Upper lobe of left lung (tissue), 4 donors: Measurements from ENCODE around the gene NTPCR.

ENCODE experiments used
- CTCF ChIP-seq, 6 experiments: fragments of 450-650 bp in 4 of 6; fragments of 200-600 bp in 2 of 6; sonication (generic) in 2 of 6; IDR thresholded peaks; one replicate each; pipeline ENCODE4 v1.5.1; 2016 to 2019; ENCODE audit warnings: antibody characterized with exemption in 6 of 6
- EP300 ChIP-seq, 4 donors: sonication (generic); formaldehyde crosslinking; IDR thresholded peaks; one replicate each; pipeline ENCODE4 v1.5.1; 2017; ENCODE audit warnings: antibody characterized with exemption in 4 of 4, control low read depth in 2 of 4
- POLR2A ChIP-seq, 4 donors: fragments of 450-650 bp; IDR thresholded peaks; one replicate each; pipeline ENCODE4 v1.5.1; 2016 to 2017; ENCODE audit warnings: antibody characterized with exemption in 4 of 4, mild to moderate bottlenecking in 2 of 4
- POLR2AphosphoS5 ChIP-seq, 2 donors: sonication (generic); formaldehyde crosslinking; IDR thresholded peaks; one replicate each; pipeline ENCODE4 v1.5.1; 2017; ENCODE audit warnings: antibody characterized with exemption in 2 of 2

- TF ChIP-seq POLR2A (IDR thresholded peaks at IDR 0.05) (no peak), CTCF (IDR thresholded peaks at IDR 0.05) (no peak), EP300 (IDR thresholded peaks at IDR 0.05) (no peak), POLR2AphosphoS5 (IDR thresholded peaks at IDR 0.05) (no peak)
Measured at GRCh38 chr1:232968965-232969364, 18.6 kb downstream of the NTPCR start.
